ENCODE data around the gene LDLRAD4. TPM values are rescaled to one million over a fixed set of nuclear protein-coding genes. Genes with fewer than 3 reads are reported as not detected.

The LDLRAD4 gene
- total and polyA plus RNA-seq, 2 donors (not counting 1 experiment from before 2014, with no cell fraction given) = 13.9 to 35.7 TPM

DNA sequence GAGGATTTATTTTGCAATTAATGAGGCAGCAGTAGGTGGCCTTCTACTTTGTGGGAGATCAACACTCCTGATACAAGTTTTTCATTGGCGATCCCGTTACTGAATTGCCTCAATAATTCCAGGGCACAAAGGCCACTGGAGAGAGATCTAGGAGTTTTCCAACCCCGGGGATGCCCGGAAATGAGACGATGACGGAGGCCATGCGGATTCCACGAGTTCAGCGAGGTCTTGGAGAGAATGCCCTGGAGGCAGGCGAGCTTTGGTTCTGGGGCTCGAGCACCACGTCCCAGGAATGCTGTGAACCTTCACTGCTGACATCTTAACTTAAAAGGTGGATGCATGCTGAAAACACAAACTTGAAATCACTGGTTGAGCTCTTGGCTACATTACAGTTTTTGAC is 74.2 kb downstream of the LDLRAD4 start:
- POLR2A ChIA-PET = no interaction called here
- peaks cover 4% of the 10 kb centered on the region for H3K27me3 Mint-ChIP-seq

DNA sequence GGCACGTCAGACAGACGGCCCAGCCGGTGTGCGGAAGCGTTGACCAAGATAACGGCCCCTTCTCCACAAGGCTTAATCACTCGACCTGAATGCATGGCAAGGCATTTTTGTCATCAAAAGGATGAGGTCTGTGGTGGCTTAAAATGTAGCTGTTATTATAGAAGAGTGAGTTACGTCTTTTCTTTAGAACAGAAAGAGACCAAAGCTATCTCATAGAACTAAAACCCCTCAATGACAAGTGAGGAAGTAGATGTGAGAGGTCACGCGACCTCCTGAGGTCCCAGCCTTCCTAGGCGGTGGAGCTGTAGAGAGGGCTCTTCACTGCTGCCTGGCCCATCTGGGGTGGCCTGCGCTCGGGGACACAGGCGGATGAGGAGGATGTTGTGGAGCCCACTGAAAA is 75.7 kb downstream of the LDLRAD4 start:
- no peak overlapping the region for H2AFZ ChIP-seq (ENCODE audit: insufficient read depth, low read depth, low read length, poor library complexity, severe bottlenecking)
- H4K20me1 ChIP-seq (ENCODE audit: control insufficient read depth, insufficient read depth, low read length, poor library complexity, severe bottlenecking) = no peaks in the 10 kb centered on the region
- H3K4me1 ChIP-seq (ENCODE audit: control insufficient read depth in 2 of 2, insufficient read depth in 2 of 2, low read length in 2 of 2) = no peaks in the 10 kb centered on the region
- CTCF ChIA-PET = no interaction called here
- no peak overlapping the region for H3K9ac ChIP-seq (ENCODE audit: low read length)
- H3K4me3 Mint-ChIP-seq = no peak overlapping the region
- POLR2A ChIA-PET = no interaction called here
- H3K4me3 ChIP-seq (ENCODE audit: control extremely low read depth in 1 of 5, extremely low read depth in 1 of 5, insufficient read depth in 1 of 5, low read depth in 2 of 5, low read length in 4 of 5) = no peak overlapping the region
- H3K4me2 ChIP-seq (replicated peaks; ENCODE audit: low read depth, low read length, poor library complexity, severe bottlenecking) = no peak overlapping the region
- H3K9me3 Mint-ChIP-seq (ENCODE audit: insufficient read depth) = no peaks in the 10 kb centered on the region
- peaks cover 0 to 7% (median 0%) of the 10 kb centered on the region in 3 donors for H3K9me3 ChIP-seq (ENCODE audit: control extremely low read depth in 1 of 3, control insufficient read depth in 2 of 3, insufficient read depth in 1 of 3, low read length in 2 of 3)
- TF ChIP-seq, protein P1, sequence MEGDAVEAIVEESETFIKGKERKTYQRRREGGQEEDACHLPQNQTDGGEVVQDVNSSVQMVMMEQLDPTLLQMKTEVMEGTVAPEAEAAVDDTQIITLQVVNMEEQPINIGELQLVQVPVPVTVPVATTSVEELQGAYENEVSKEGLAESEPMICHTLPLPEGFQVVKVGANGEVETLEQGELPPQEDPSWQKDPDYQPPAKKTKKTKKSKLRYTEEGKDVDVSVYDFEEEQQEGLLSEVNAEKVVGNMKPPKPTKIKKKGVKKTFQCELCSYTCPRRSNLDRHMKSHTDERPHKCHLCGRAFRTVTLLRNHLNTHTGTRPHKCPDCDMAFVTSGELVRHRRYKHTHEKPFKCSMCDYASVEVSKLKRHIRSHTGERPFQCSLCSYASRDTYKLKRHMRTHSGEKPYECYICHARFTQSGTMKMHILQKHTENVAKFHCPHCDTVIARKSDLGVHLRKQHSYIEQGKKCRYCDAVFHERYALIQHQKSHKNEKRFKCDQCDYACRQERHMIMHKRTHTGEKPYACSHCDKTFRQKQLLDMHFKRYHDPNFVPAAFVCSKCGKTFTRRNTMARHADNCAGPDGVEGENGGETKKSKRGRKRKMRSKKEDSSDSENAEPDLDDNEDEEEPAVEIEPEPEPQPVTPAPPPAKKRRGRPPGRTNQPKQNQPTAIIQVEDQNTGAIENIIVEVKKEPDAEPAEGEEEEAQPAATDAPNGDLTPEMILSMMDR (IDR thresholded peaks at IDR 0.05) = no peak
- TF ChIP-seq EZH2 (IDR thresholded peaks at IDR 0.05; ENCODE audit: borderline replicate concordance, insufficient read depth, low read depth, low read length, poor library complexity, severe bottlenecking) = no peak
- no peaks in the 10 kb centered on the region for H3K36me3 ChIP-seq (replicated peaks in 1 of 2; ENCODE audit: control extremely low read depth in 1 of 2, control insufficient read depth in 1 of 2, extremely low read depth in 1 of 2, insufficient read depth in 2 of 2, low read length in 1 of 2)
- peaks cover 4% of the 10 kb centered on the region for H3K27me3 Mint-ChIP-seq
- ATAC-seq (ENCODE audit: low read depth) (no peak), DNase-seq (no peak)
- H3K27ac ChIP-seq (ENCODE audit: low read length in 2 of 2) = no peak overlapping the region
- no peak overlapping the region for H3K27ac Mint-ChIP-seq
- intact Hi-C loops (cut with micrococcal nuclease) = no loop called here
- no peaks in the 10 kb centered on the region for H3K27me3 ChIP-seq (replicated peaks in 1 of 4; ENCODE audit: control extremely low read depth in 1 of 4, control insufficient read depth in 3 of 4, insufficient read depth in 4 of 4, low read length in 3 of 4)
- WGBS (ENCODE audit: insufficient coverage) = 98% methylated on average over 6 of the region's 14 CpGs
- H3K79me2 ChIP-seq (ENCODE audit: control insufficient read depth, insufficient read depth, low read length) = no peaks in the 10 kb centered on the region
- no peaks in the 10 kb centered on the region for H3K4me1 Mint-ChIP-seq

More for the DNA sequence above, 74.2 kb downstream of the LDLRAD4 start:
- Histone ChIP-seq H2AFZ (ENCODE audit: insufficient read depth, low read depth, low read length, poor library complexity, severe bottlenecking) (no peak overlapping the region), H3K4me2 (replicated peaks; ENCODE audit: low read depth, low read length, poor library complexity, severe bottlenecking) (no peak overlapping the region), H3K9ac (ENCODE audit: low read length) (no peak overlapping the region), H3K36me3 (replicated peaks in 1 of 2; ENCODE audit: control extremely low read depth in 1 of 2, control insufficient read depth in 1 of 2, extremely low read depth in 1 of 2, insufficient read depth in 2 of 2, low read length in 1 of 2) (no peaks in the 10 kb centered on the region), H3K27me3 (replicated peaks in 1 of 4; ENCODE audit: control extremely low read depth in 1 of 4, control insufficient read depth in 3 of 4, insufficient read depth in 4 of 4, low read length in 3 of 4) (no peaks in the 10 kb centered on the region), H3K9me3 (ENCODE audit: control extremely low read depth in 1 of 3, control insufficient read depth in 2 of 3, insufficient read depth in 1 of 3, low read length in 2 of 3) (no peaks in the 10 kb centered on the region), H3K27ac (ENCODE audit: low read length in 2 of 2) (no peak overlapping the region), H3K4me3 (ENCODE audit: control extremely low read depth in 1 of 5, extremely low read depth in 1 of 5, insufficient read depth in 1 of 5, low read depth in 2 of 5, low read length in 4 of 5) (no peak overlapping the region), H3K79me2 (ENCODE audit: control insufficient read depth, insufficient read depth, low read length) (no peaks in the 10 kb centered on the region), H3K4me1 (ENCODE audit: control insufficient read depth in 2 of 2, insufficient read depth in 2 of 2, low read length in 2 of 2) (no peaks in the 10 kb centered on the region), H4K20me1 (ENCODE audit: control insufficient read depth, insufficient read depth, low read length, poor library complexity, severe bottlenecking) (no peaks in the 10 kb centered on the region)
- Mint-ChIP-seq H3K9me3 (ENCODE audit: insufficient read depth) (no peaks in the 10 kb centered on the region), H3K4me1 (no peaks in the 10 kb centered on the region), H3K27ac (no peak overlapping the region), H3K4me3 (no peak overlapping the region)
- WGBS (ENCODE audit: insufficient coverage) = 96% methylated on average over 12 of the region's 12 CpGs
- TF ChIP-seq, protein P1 (IDR thresholded peaks at IDR 0.05) = no peak
- no peak for TF ChIP-seq EZH2 (IDR thresholded peaks at IDR 0.05; ENCODE audit: borderline replicate concordance, insufficient read depth, low read depth, low read length, poor library complexity, severe bottlenecking)
- intact Hi-C loops (cut with micrococcal nuclease) = no loop called here
- CTCF ChIA-PET = no interaction called here
- ATAC-seq (ENCODE audit: low read depth) (no peak), DNase-seq (no peak)
